ENCODE measurements around the gene USP43.

GRCh38 chr17:9672691-9673090 lies 27.4 kb downstream of the USP43 start:
- TF ChIP-seq CTCF (IDR thresholded peaks at IDR 0.05 in 8 of 11, conservative IDR thresholded peaks at IDR 0.05 in 3 of 11) = no peak
- no peak for TF ChIP-seq POLR2A (IDR thresholded peaks at IDR 0.05)

All from spleen (tissue), 7 donors.